GM18907 (cell line): Measurements from ENCODE around the gene DENND5B.
"Not testable (repeated sequence)": the region's sequence is repeated elsewhere in the genome, so short reads cannot be mapped to it uniquely, and the experiment has no call there.

ENCODE experiments used
- ATAC-seq: cut with Tn5 transposase; IDR thresholded peaks from one replicate; pipeline ENCODE4 v1.9.1; 2021; ENCODE audit warnings: mild to moderate bottlenecking, moderate library complexity; ENCODE audit not compliant: unreplicated experiment

Gene DENND5B

DNA sequence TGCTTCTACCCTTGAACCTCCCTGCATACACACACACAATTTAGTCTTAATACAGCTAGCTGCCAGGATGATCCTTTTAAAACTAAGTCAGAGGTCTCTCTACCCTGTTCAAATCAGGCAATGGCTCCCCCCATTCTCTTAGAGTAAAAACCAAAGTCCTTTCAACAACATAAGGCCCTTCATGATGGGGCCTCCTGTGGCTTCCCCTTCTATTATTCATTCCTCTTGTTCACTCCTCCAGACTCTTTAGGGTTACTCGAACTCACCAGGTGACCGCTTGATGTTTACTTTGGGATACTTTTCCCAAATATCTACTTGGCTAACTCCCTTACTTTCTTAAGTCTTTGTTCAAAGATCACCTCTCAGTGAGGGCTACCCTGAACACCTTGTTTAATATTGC, 30.4 kb downstream of the DENND5B start:
- no peak for ATAC-seq

- no peak for ATAC-seq
These were observed 32.4 kb downstream of the DENND5B start for GRCh38 chr12:31558521-31558920.

DNA sequence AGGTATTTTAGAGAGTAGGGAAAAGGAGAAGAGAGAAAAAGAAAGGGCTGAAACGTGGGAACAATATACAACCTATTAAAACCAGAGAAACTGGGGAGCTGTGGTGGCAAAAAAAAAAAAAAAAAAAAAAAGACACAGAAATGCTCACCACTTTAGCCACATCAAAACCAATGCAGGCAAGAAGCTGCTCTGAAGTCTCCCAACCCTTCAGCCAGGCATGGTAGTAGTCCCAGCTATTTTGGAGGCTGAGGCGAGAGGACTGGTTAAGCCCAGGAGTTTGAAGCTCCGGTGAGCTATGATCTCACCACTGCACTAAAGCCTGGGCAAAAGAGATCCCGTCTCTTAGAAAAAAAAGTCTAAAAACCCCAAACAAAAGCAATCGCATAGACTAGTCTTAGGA, 33.2 kb downstream of the DENND5B start:
- ATAC-seq = no peak

- not testable (repeated sequence) for ATAC-seq
These were observed 35.5 kb downstream of the DENND5B start for GRCh38 chr12:31555466-31555865.

DNA sequence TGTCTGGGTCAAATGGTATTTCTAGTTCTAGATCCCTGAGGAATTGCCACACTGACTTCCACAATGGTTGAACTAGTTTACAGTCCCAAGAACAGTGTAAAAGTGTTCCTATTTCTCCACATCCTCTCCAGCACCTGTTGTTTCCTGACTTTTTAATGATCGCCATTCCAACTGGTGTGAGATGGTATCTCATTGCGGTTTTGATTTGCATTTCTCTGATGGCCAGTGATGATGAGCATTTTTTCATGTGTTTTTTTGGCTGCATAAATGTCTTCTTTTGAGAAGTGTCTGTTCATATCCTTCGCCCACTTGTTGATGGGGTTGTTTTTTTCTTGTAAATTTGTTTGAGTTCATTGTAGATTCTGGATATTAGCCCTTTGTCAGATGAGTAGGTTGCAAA, 40.3 kb downstream of the DENND5B start:
- not testable (repeated sequence) for ATAC-seq

GRCh38 chr12:31536672-31537071, 54.3 kb downstream of the DENND5B start:
- no peak for ATAC-seq

- ATAC-seq = no peak
These were observed 57.5 kb downstream of the DENND5B start for GRCh38 chr12:31533470-31533869.

- ATAC-seq = no peak
These were observed 59.0 kb downstream of the DENND5B start for GRCh38 chr12:31531893-31532292.

GRCh38 chr12:31528095-31528494, 62.8 kb downstream of the DENND5B start:
- no peak for ATAC-seq

GRCh38 chr12:31527083-31527482, 63.9 kb downstream of the DENND5B start:
- ATAC-seq = no peak

- ATAC-seq = no peak
These were observed 64.8 kb downstream of the DENND5B start for GRCh38 chr12:31526158-31526546.

DNA sequence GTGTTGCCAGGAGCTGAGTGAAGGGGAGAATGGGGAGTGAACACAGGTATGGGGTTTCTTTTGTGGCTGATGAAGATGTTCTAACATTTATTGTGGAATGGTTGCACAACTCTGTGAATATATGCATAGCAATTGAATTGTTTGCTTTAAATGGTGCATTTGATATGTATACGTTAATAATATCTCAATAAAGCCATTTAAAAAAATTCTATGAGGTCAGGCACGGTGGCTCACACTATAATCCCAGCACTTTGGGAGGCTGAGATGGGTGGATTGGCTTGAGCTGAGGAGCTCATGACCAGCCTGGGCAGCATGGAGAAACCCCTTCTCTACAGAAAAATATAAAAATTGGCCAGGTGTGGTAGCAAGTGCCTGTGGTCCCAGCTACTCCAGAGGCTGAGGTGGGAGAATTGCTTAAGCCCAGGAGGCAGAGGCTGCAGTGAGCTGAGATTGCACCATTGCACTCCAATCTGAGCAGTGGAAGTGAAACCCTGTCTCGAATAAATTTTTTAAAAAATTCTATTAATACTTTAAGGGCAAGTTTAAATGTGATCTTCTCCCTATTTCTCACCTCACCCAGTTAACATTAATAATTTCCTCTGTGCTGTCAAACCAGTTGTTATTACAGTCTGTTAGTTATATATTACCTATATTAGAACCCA, 65.3 kb downstream of the DENND5B start:
- ATAC-seq = peak; percentile 2

- peak; percentile 91 for ATAC-seq
These were observed 66.0 kb downstream of the DENND5B start for GRCh38 chr12:31524791-31525495.

GRCh38 chr12:31523306-31523705, 67.6 kb downstream of the DENND5B start:
- no peak for ATAC-seq

DNA sequence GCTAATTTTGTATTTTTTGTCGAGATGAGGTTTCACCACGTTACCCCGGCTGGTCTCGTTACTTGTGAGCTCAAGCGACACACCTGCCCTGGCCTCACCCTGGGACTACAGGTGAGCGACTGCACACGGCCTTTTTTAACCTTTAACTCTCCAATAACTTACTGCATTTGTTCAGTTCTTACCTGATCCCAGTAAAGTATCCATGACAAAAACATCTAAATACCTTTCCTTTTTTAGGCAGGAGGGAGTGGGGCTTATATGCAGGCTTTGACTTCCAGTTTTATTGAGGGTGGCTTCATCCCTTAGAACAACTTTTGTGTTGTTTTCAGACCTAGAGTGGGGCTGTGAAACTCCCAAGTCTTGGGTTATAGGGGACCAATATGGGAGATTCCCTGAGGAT, 68.3 kb downstream of the DENND5B start:
- ATAC-seq = no peak

GRCh38 chr12:31521964-31522363, 69.0 kb downstream of the DENND5B start:
- no peak for ATAC-seq

DNA sequence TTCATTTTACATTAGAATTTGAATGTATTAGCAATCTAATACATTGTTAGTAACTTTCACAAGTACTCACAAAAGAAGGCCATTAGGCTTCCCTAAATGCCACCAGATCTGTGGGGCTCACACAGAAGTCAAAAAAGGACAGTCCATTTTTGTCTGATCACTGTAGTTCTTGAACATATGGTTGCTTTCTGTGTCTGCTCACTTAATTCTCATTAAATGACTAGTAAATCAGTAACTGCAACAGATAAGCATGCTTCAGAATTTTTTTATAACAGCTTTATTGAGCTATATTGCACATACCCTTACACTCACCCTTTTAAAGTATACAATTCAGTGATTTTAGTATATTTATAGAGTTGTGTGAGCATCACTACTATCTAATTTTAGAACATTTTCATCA, 71.4 kb downstream of the DENND5B start:
- ATAC-seq = no peak

DNA sequence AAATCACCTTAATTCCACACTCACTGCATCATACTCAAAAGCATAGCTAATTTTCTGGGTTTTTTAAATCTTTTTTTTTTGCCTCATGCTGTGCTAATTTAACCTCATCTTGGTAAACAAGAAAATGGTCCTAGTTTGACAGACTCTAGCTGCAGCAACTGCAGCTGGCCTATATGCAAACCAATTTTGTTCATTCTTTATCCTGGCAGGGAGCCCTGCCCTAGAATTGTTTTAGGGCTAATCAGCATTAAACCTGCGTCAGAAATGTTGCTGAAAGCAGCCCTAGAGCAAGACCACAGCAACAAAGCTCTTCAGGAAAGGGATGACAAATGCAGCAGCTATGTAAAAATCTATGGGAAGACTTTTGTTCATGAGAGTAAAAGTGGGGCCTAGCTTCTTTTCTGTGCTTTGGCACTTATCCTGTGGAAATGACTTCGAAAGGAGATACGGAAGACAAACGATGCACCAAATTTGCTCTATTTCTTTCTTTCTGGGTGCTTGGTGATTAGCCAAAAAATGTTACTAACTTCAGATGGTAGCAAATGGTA, 72.2 kb downstream of the DENND5B start:
- no peak for ATAC-seq

- ATAC-seq = no peak
These were observed 72.9 kb downstream of the DENND5B start for GRCh38 chr12:31517994-31518393.

- ATAC-seq = no peak
These were observed 74.2 kb downstream of the DENND5B start for GRCh38 chr12:31516702-31517101.

DNA sequence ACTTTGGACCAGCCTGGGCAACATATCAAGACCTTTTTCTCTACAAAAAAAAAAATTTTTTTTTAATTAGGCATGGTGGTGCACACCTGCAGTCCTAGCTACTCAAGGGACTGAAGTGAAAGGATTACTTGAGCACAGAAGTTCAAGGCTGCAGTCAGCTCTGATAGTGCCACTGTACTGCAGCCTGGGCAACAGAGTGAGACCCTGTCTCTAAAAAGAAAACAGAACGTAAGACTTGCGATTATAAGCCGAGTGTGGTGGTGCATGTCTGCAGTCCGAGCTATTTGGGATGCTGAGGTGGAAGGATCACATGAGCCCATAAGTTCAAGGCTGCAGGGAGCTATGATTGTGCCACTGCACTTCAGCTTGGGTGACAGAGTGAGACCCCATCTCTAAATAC, 76.0 kb downstream of the DENND5B start:
- no peak for ATAC-seq

- ATAC-seq = no peak
These were observed 80.9 kb downstream of the DENND5B start for GRCh38 chr12:31510034-31510433.
